PFSK-1 (cell line): Measurements from ENCODE around the gene VTI1A.

Source experiments
- FOXP2 ChIP-seq: optimal IDR thresholded peaks from 2 replicates; pipeline ENCODE3; 2011; ENCODE audit warnings: borderline replicate concordance, control low read depth, inconsistent platforms; ENCODE audit not compliant: insufficient read depth; ENCODE audit errors: extremely low read length, extremely low read depth
- POLR2AphosphoS5 ChIP-seq: IDR thresholded peaks from 2 replicates; pipeline ENCODE4 v1.6.1; 2012; ENCODE audit warnings: low read depth, mild to moderate bottlenecking, control low read depth, low read length, moderate library complexity
- SIN3A ChIP-seq: IDR thresholded peaks from 2 replicates; pipeline ENCODE4 v1.6.1; 2012; ENCODE audit warnings: mild to moderate bottlenecking, low read length, moderate library complexity, borderline replicate concordance; ENCODE audit not compliant: insufficient read depth
- TAF1 ChIP-seq: IDR thresholded peaks from 2 replicates; pipeline ENCODE4 v1.6.1; 2012; ENCODE audit warnings: low read length, control low read depth, borderline replicate concordance; ENCODE audit not compliant: insufficient read depth
- TF ChIP-seq, protein P1 (sequence below), 2 experiments: IDR thresholded peaks; 2 replicates each; pipeline versions ENCODE4 v1.6.1 to v1.8.0; 2011 to 2012; ENCODE audit warnings: low read depth in 2 of 2, low read length in 2 of 2, control low read depth in 1 of 2, inconsistent platforms in 1 of 2, mild to moderate bottlenecking in 1 of 2, moderate library complexity in 1 of 2; ENCODE audit not compliant: insufficient read depth in 1 of 2

VTI1A gene

DNA sequence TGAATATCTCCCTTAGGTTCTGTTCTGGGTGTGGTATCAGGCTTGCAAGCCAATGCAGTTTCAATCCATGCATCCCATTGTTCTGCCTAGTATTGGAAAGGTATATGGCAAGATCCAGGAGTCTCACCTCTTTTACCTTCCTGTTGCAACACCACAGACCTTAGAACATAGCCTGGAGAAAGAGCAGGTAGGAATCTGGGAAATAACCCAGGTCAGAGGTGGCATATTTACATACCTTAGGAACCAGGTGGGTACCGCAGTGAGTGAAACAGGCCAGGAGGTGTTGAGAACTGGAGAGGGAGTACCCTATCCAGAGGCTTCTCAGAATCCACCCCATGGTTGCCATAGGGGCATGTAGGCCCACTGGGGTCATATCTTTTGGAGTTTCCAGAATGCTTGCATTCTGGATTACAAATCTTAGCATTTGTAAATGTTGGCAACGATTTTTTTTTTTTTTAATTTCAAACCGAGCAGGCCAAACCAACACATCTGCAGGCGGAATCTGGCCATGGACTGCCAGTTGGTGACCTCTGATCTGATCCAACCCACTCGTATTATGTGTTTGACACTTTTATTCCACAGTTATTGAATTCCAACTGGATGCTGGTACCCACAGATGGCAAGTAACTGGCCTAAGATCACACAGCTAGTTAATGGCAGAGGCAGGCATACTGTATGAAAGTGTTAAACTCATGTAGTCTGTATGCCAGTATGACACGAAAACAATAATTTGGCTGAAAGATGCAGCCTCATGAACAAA, 322.8 kb downstream of the VTI1A start:
- no peak for TF ChIP-seq FOXP2
- TF ChIP-seq SIN3A: no peak
- TF ChIP-seq, protein P1, sequence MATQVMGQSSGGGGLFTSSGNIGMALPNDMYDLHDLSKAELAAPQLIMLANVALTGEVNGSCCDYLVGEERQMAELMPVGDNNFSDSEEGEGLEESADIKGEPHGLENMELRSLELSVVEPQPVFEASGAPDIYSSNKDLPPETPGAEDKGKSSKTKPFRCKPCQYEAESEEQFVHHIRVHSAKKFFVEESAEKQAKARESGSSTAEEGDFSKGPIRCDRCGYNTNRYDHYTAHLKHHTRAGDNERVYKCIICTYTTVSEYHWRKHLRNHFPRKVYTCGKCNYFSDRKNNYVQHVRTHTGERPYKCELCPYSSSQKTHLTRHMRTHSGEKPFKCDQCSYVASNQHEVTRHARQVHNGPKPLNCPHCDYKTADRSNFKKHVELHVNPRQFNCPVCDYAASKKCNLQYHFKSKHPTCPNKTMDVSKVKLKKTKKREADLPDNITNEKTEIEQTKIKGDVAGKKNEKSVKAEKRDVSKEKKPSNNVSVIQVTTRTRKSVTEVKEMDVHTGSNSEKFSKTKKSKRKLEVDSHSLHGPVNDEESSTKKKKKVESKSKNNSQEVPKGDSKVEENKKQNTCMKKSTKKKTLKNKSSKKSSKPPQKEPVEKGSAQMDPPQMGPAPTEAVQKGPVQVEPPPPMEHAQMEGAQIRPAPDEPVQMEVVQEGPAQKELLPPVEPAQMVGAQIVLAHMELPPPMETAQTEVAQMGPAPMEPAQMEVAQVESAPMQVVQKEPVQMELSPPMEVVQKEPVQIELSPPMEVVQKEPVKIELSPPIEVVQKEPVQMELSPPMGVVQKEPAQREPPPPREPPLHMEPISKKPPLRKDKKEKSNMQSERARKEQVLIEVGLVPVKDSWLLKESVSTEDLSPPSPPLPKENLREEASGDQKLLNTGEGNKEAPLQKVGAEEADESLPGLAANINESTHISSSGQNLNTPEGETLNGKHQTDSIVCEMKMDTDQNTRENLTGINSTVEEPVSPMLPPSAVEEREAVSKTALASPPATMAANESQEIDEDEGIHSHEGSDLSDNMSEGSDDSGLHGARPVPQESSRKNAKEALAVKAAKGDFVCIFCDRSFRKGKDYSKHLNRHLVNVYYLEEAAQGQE (IDR thresholded peaks at IDR 0.05; ENCODE audit: insufficient read depth in 1 of 2, low read depth in 2 of 2, low read length in 2 of 2): no peak

DNA sequence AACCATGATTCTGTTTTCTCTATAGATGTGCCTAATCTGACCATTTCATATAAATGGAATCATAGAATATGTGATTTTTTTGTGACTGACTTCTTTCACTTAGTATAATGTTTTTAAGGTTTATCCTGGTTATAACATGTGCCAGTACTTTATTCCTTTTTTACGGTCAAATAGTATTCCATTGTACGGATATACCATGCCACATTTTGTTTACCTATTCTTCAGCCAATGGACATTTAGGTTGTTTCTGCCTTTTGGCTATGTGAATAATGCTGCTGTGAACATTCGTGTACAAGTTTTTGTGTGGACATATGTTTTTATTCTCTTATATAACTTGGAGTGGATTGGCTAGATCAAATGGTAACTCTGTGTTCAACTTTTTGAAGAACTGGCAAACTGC, 324.7 kb downstream of the VTI1A start:
- TF ChIP-seq SIN3A: no peak
- TF ChIP-seq, protein P1 (IDR thresholded peaks at IDR 0.05; ENCODE audit: insufficient read depth in 1 of 2, low read depth in 2 of 2, low read length in 2 of 2): no peak
- no peak for TF ChIP-seq POLR2AphosphoS5
- TF ChIP-seq TAF1: no peak
- no peak for TF ChIP-seq FOXP2

DNA sequence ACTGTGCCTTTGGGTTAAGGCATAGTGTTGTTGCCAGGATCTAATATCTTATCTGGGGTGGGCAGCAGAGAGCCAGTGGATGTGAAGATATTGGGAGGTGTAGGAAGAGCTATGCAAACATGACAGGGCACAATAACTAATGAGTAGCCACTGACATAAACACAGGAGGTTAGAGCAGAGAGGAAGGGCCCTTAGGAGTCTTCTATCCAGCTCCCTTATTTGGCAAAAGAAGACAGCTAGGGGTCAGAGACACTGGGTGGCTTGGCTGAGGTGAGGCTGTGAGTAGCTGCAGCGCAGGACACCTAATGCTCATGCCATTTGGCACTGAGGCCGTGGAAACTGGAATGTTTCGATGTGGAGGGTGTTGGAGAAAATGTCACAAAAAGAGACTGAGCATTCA, 326.8 kb downstream of the VTI1A start:
- TF ChIP-seq SIN3A (no peak), TAF1 (no peak), FOXP2 (no peak), POLR2AphosphoS5 (no peak)
- TF ChIP-seq, protein P1 (IDR thresholded peaks at IDR 0.05; ENCODE audit: insufficient read depth in 1 of 2, low read depth in 2 of 2, low read length in 2 of 2): no peak

DNA sequence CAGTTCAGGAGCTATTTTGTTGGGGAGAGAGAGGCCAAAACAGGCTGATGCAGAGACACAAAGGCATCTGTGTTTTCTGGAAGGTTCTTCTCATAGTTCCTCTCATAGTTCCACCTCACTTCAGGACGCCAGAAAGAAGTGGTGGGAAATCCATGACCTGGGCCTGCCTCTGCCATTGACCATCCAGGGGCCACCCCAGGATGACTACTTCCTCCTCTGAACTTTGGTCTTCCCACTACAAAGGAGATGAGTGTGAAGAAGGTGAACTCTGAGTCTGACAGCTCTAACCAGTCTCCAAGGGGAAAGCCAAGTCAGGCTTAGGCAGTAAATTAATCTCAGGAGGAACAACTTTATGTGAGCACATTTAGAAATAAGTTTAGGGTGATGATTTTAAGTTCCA, 327.2 kb downstream of the VTI1A start:
- TF ChIP-seq POLR2AphosphoS5: no peak
- TF ChIP-seq TAF1: no peak
- no peak for TF ChIP-seq FOXP2
- no peak for TF ChIP-seq SIN3A
- TF ChIP-seq, protein P1 (IDR thresholded peaks at IDR 0.05; ENCODE audit: insufficient read depth in 1 of 2, low read depth in 2 of 2, low read length in 2 of 2): no peak

DNA sequence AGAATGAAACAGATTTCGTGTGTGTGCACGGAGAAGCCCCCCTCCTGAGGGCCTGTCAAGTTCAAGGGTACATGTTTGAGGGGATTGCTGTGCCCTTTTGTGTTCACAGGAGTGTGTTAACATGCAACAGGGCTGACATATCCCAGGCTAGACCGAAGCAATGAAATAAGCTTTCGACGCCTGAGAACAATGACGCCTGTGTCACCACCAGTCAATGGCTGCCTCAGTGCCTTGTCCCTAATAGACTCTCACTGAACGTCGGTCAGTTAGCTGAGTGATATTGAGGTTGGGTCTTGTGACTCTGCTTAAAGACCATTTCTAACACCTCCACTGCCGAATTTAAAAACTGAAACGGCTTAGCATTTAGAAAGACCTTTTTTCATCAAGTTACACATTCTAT, 327.8 kb downstream of the VTI1A start:
- TF ChIP-seq FOXP2 (no peak), SIN3A (no peak), POLR2AphosphoS5 (no peak), TAF1 (no peak)
- TF ChIP-seq, protein P1 (IDR thresholded peaks at IDR 0.05; ENCODE audit: insufficient read depth in 1 of 2, low read depth in 2 of 2, low read length in 2 of 2): no peak
